OCI-LY3 (cell line): ENCODE data around the gene ADGRG2.

Experiments used
- CTCF ChIP-seq: fragments of 200-600, 300-600 bp; sonication (generic); IDR thresholded peaks from 2 replicates; pipeline ENCODE4 v1.5.1; 2014; ENCODE audit warnings: antibody characterized with exemption, low read length, low read depth
- EZH2phosphoT487 ChIP-seq: fragments of 200-600 bp; shearing (Covaris generic); IDR thresholded peaks from 2 replicates; pipeline ENCODE4 v1.6.1; 2018; ENCODE audit warnings: antibody characterized with exemption, mixed run types, low read depth

- TF ChIP-seq CTCF, result no peak
- no peak for TF ChIP-seq EZH2phosphoT487
Observed at GRCh38 chrX:18946157-18946556, 176.1 kb downstream of the ADGRG2 start.
